Endothelial cell of umbilical vein (primary cell): ENCODE results near the gene BTG1. TPM values are rescaled to one million over a fixed set of nuclear protein-coding genes. Genes with fewer than 3 reads are reported as not detected.

ENCODE experiments used
- BruUV-seq: library from RNA; stranded (reverse); fragments of 400-500 nt; replicated peaks from 2 replicates; lab custom pipeline; 2021; lab: Mats Ljungman, UMichigan
- CTCF ChIA-PET: fragments of 300-600, 350-600 bp; sonication (Branson Sonifier 250); formaldehyde crosslinking; loops from one replicate; lab custom pipeline; 2021; ENCODE audit warnings: antibody characterized with exemption, inconsistent platforms; lab: Charles Lee
- POLR2A ChIA-PET: fragments of 300-600, 350-600 bp; sonication (Branson Sonifier 250); formaldehyde crosslinking; loops from one replicate; lab custom pipeline; 2021; ENCODE audit warnings: antibody characterized with exemption, inconsistent platforms; lab: Charles Lee
- DNase-seq: peaks from one replicate; pipeline ENCODE4 v3.0.0-alpha.2; 2011; ENCODE audit warnings: low read depth, low spot score
- FAIRE-seq: peaks from 2 replicates; lab custom pipeline; 2011; peaks lifted over from hg19 to GRCh38; lab: Jason Lieb, UNC
- H2AFZ ChIP-seq: 2 replicates; pipeline ENCODE4 v1.6.0; 2012; ENCODE audit warnings: low read depth, low read length, control low read depth, inconsistent platforms
- H3K27ac ChIP-seq: 2 replicates; pipeline ENCODE4 v1.5.1; 2011; ENCODE audit warnings: low read depth, mild to moderate bottlenecking, control low read depth, low read length, moderate library complexity; ENCODE audit not compliant: insufficient read depth
- H3K27me3 ChIP-seq, 2 experiments: 2 replicates each; pipeline versions ENCODE4 v1.6.0 to v1.6.1; 2011; ENCODE audit warnings: low read length in 2 of 2, mixed read lengths in 1 of 2; ENCODE audit not compliant: control insufficient read depth in 2 of 2, insufficient read depth in 2 of 2
- H3K36me3 ChIP-seq, 2 experiments: 2 replicates in 1 of 2; 3 replicates in 1 of 2; pipeline ENCODE4 v1.5.1; 2011; ENCODE audit warnings: low read length in 2 of 2, mild to moderate bottlenecking in 1 of 2, moderate library complexity in 1 of 2; ENCODE audit not compliant: control insufficient read depth in 2 of 2, insufficient read depth in 2 of 2; ENCODE audit errors: extremely low read depth in 1 of 2
- H3K4me1 ChIP-seq: 3 replicates; pipeline ENCODE4 v1.5.1; 2011; ENCODE audit warnings: mild to moderate bottlenecking, low read length; ENCODE audit not compliant: control insufficient read depth, insufficient read depth; ENCODE audit errors: extremely low read depth
- H3K4me2 ChIP-seq: 2 replicates; pipeline ENCODE4 v1.6.1; 2011; ENCODE audit warnings: low read length, control low read depth, mixed read lengths; ENCODE audit not compliant: insufficient read depth
- H3K4me3 ChIP-seq, 3 experiments: fragments of 200-600 bp in 1 of 3; sonication (generic), shearing (Covaris generic) in 1 of 3; replicated peaks in 1 of 3; 2 replicates each; pipeline ENCODE4 v1.5.1; 2011 to 2016; ENCODE audit warnings: control low read depth in 3 of 3, low read length in 3 of 3, mild to moderate bottlenecking in 2 of 3, inconsistent platforms in 1 of 3, low read depth in 1 of 3, moderate library complexity in 1 of 3; ENCODE audit not compliant: insufficient read depth in 1 of 3
- H3K79me2 ChIP-seq: 2 replicates; pipeline ENCODE4 v1.6.0; 2012; ENCODE audit warnings: low read length, inconsistent platforms; ENCODE audit not compliant: control insufficient read depth, insufficient read depth
- H3K9ac ChIP-seq: replicated peaks from 2 replicates; pipeline ENCODE3; 2011; ENCODE audit warnings: low read length, control low read depth; ENCODE audit not compliant: insufficient read depth; ENCODE audit errors: extremely low read depth
- H3K9me1 ChIP-seq: replicated peaks from 3 replicates; pipeline ENCODE4 v1.6.0; 2011; ENCODE audit warnings: mild to moderate bottlenecking, low read length; ENCODE audit not compliant: control insufficient read depth, insufficient read depth; ENCODE audit errors: extremely low read depth
- H3K9me3 ChIP-seq: replicated peaks from 2 replicates; pipeline ENCODE4 v1.5.1; 2012; ENCODE audit warnings: low read length, inconsistent platforms; ENCODE audit not compliant: control insufficient read depth, insufficient read depth
- H4K20me1 ChIP-seq: replicated peaks from 2 replicates; pipeline ENCODE3; 2011; ENCODE audit warnings: mild to moderate bottlenecking, low read length; ENCODE audit not compliant: control insufficient read depth, insufficient read depth; ENCODE audit errors: extremely low read depth
- EZH2 ChIP-seq: IDR thresholded peaks from 2 replicates; pipeline ENCODE4 v1.6.1; 2012; ENCODE audit warnings: borderline replicate concordance, low read depth, mild to moderate bottlenecking, moderate library complexity, low read length, inconsistent platforms; ENCODE audit not compliant: severe bottlenecking
- FOS ChIP-seq: IDR thresholded peaks from 2 replicates; pipeline ENCODE4 v1.6.1; 2011; ENCODE audit warnings: mild to moderate bottlenecking, low read length, moderate library complexity, borderline replicate concordance; ENCODE audit not compliant: insufficient read depth
- GATA2 ChIP-seq: IDR thresholded peaks from 2 replicates; pipeline ENCODE4 v1.7.0; 2011; ENCODE audit warnings: low read depth, mild to moderate bottlenecking, moderate library complexity, mixed read lengths, low read length; ENCODE audit not compliant: insufficient read length, insufficient read depth
- JUN ChIP-seq: IDR thresholded peaks from 2 replicates; pipeline ENCODE4 v1.6.1; 2011; ENCODE audit warnings: borderline replicate concordance, low read depth; ENCODE audit not compliant: insufficient read length, insufficient read depth
- MYC ChIP-seq: IDR thresholded peaks from one replicate; pipeline ENCODE4 v1.6.1; 2011; ENCODE audit warnings: mild to moderate bottlenecking, low read depth, low read length
- dilution Hi-C: fragments of 300-500 bp; cut with MboI; formaldehyde crosslinking; loops from one replicate; pipeline ENCODE4 v1.15.0; 2019; ENCODE audit warnings: low sequenced_read_pairs; ENCODE audit not compliant: extremely low pct_ligation_motif_present
- intact Hi-C: fragments of 100-400 bp; cut with micrococcal nuclease; formaldehyde crosslinking; loops from one replicate; pipeline ENCODE4 v1.10.0; 2022
- polyA plus RNA-seq, 4 experiments: library from polyadenylated mRNA; depleted of rRNA in 3 of 4; stranded (reverse) in 3 of 4; unstranded in 1 of 4; fragments of >200 nt; gene quantifications; 2 replicates each; pipeline versions ENCODE4 v1.2.1 to v1.2.3, GENCODE V29; 2011 to 2012; ENCODE audit warnings: missing spikeins in 1 of 4
- total RNA-seq: library from RNA; stranded (reverse); gene quantifications from 2 replicates; pipeline ENCODE4 v1.2.3, GENCODE V29; 2021
- TF ChIP-seq, protein P1 (sequence below): IDR thresholded peaks from 2 replicates; pipeline ENCODE4 v1.6.1; 2011; ENCODE audit not compliant: insufficient read depth, insufficient read length

The BTG1 gene
- total and polyA plus RNA-seq, 2 donors (not counting 3 experiments of a cell fraction or from before 2014, with no cell fraction given) = 42.8 to 104 TPM

GRCh38 chr12:92128612-92129011, 17.0 kb downstream of the BTG1 start:
- Histone ChIP-seq H3K9me1 (no peaks in the 10 kb centered on the region), H3K9ac (no peak overlapping the region), H3K9me3 (no peaks in the 10 kb centered on the region), H3K4me3 (no peak overlapping the region), H3K4me1 (peaks cover 2% of the 10 kb centered on the region), H3K4me2 (no peak overlapping the region), H3K79me2 (peaks cover 34% of the 10 kb centered on the region), H3K27ac (no peak overlapping the region), H2AFZ (no peak overlapping the region), H3K36me3 (no peaks in the 10 kb centered on the region), H3K27me3 (no peaks in the 10 kb centered on the region), H4K20me1 (no peaks in the 10 kb centered on the region)
- FAIRE-seq (no peak), DNase-seq (no peak)
- intact Hi-C loops = no loop called here
- CTCF ChIA-PET = no interaction called here
- POLR2A ChIA-PET = no interaction called here
- TF ChIP-seq, protein P1, sequence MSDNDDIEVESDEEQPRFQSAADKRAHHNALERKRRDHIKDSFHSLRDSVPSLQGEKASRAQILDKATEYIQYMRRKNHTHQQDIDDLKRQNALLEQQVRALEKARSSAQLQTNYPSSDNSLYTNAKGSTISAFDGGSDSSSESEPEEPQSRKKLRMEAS = no peak
- BruUV-seq = no TSS peak
- dilution Hi-C loops = no loop called here

DNA sequence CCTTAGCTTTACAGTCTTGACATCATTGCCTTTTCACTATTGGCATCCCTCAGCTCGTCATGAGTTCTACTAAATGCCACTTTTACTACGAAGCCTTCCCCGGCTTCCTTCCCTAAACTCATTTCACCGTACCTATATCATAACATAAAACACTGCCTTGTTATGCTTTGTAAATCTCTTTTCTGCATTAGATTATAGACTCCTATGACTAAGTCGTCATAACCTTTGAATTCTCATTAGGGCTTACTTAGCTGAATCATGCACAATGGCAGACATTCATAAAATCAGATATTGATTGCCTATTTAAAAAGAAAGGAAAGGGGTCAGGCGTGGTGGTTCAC, 21.0 kb downstream of the BTG1 start:
- POLR2A ChIA-PET = no interaction called here
- Histone ChIP-seq H4K20me1 (no peaks in the 10 kb centered on the region), H3K9me1 (no peaks in the 10 kb centered on the region), H3K4me1 (no peaks in the 10 kb centered on the region), H3K36me3 (no peaks in the 10 kb centered on the region), H3K4me3 (no peak overlapping the region), H3K79me2 (peaks cover 9% of the 10 kb centered on the region), H3K9ac (no peak overlapping the region), H3K27ac (no peak overlapping the region), H3K27me3 (no peaks in the 10 kb centered on the region), H3K9me3 (no peaks in the 10 kb centered on the region), H3K4me2 (no peak overlapping the region), H2AFZ (no peak overlapping the region)
- FAIRE-seq (no peak), DNase-seq (no peak)
- dilution Hi-C loops = no loop called here
- TF ChIP-seq GATA2 = no peak
- no peak for TF ChIP-seq EZH2
- no peak for TF ChIP-seq JUN
- no peak for TF ChIP-seq FOS
- no peak for TF ChIP-seq MYC
- CTCF ChIA-PET = interaction anchor here (0.6 to 3.1 kb wide), 2 partner anchors 9 to 102 kb away, joined by 5 to 10 read pairs; no protein-coding TSS in a partner anchor
- intact Hi-C loops = no loop called here
- BruUV-seq = no TSS peak
